IPS-NIHi11 (cell line): ENCODE measurements around the gene TUBA4B.

Source experiments
- DNase-seq: peaks from one replicate; pipeline ENCODE4 v3.0.0; 2012; ENCODE audit warnings: mixed read lengths, low spot score

The TUBA4B gene

GRCh38 chr2:219252900-219253752, at the start of gene TUBA4B:
Gene TUBA4B, plus strand, starts transcription at chr2:219253243. Its CDS starts 165 bp downstream, at chr2:219253408.
- peak; percentile 54 for DNase-seq

- DNase-seq = no peak
These were observed 48.4 kb upstream of the TUBA4B start for GRCh38 chr2:219204425-219205164.

GRCh38 chr2:219205165-219205538, 47.9 kb upstream of the TUBA4B start:
- no peak for DNase-seq

- DNase-seq = no peak
These were observed 47.1 kb upstream of the TUBA4B start for GRCh38 chr2:219205981-219206327.

- peak; percentile 100 for DNase-seq
These were observed 46.5 kb upstream of the TUBA4B start, which contains the start of gene ZFAND2B for GRCh38 chr2:219206328-219207133. Gene ZFAND2B, plus strand, starts transcription at chr2:219206782. Its CDS starts 206 bp downstream, at chr2:219206988.

GRCh38 chr2:219207134-219207883, 45.7 kb upstream of the TUBA4B start:
- DNase-seq = no peak

- DNase-seq = no peak
These were observed 44.9 kb upstream of the TUBA4B start for GRCh38 chr2:219207884-219208740.

- DNase-seq = no peak
These were observed 43.5 kb upstream of the TUBA4B start for GRCh38 chr2:219209236-219210195.

GRCh38 chr2:219210196-219210885, 42.7 kb upstream of the TUBA4B start:
- DNase-seq = no peak

- no peak for DNase-seq
These were observed 42.1 kb upstream of the TUBA4B start for GRCh38 chr2:219210886-219211362.

GRCh38 chr2:219213026-219213415, 40.0 kb upstream of the TUBA4B start:
- no peak for DNase-seq

GRCh38 chr2:219213486-219214071, 39.5 kb upstream of the TUBA4B start:
- no peak for DNase-seq

GRCh38 chr2:219214141-219214540, 38.9 kb upstream of the TUBA4B start:
- no peak for DNase-seq

- DNase-seq = no peak
These were observed 38.3 kb upstream of the TUBA4B start for GRCh38 chr2:219214786-219215185.

GRCh38 chr2:219215871-219216534, 37.0 kb upstream of the TUBA4B start:
- DNase-seq = no peak

- DNase-seq = no peak
These were observed 36.5 kb upstream of the TUBA4B start for GRCh38 chr2:219216535-219216915.

- peak; percentile 81 for DNase-seq
These were observed 34.8 kb upstream of the TUBA4B start for GRCh38 chr2:219218217-219218731.
